Femur (tissue), 1 donor: Measurements from ENCODE around the gene RNF182.
"Not testable (repeated sequence)": the region's sequence is repeated elsewhere in the genome, so short reads cannot be mapped to it uniquely, and the experiment has no call there.

Source experiments
- DNase-seq: peaks from one replicate; pipeline ENCODE4 v3.0.0-alpha.2; 2017

The RNF182 gene

DNA sequence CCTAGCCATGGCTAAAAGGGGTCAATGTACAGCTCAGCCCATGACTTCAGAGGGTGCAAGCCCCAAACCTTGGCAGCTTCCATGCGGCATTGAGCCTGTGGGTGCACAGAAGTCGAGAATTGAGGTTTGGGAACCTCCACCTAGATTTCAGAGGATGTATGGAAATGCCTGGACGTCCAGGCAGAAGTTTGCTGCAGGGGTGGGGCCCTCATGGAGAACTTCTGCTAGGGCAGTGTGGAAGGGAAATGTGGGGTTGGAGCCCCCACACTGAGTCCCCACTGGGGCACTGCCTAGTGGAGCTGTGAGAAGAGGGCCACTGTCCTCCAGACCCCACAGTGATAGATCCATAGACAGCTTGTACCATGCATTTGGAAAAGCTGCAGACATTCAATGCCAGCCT, 47.9 kb downstream of the RNF182 start:
- DNase-seq, result not testable (repeated sequence)

DNA sequence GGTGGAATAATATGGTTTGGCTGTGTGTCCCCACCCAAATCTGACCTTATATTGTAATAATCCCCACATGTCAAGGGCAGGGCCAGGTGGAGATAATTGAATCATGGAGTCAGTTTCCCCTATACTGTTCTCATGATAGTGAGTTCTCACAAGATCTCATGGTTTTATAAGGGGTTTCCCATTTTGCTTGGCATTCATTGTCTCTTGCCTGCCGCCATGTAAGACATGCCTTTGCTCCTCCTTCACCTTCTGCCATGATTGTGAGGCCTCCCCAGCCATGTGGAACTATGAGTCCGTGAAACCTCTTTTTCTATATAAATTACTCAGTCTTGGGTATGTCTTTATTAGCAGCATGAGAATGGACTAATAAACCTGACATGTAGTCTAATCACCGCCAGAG, 48.7 kb downstream of the RNF182 start:
- DNase-seq, result not testable (repeated sequence)

DNA sequence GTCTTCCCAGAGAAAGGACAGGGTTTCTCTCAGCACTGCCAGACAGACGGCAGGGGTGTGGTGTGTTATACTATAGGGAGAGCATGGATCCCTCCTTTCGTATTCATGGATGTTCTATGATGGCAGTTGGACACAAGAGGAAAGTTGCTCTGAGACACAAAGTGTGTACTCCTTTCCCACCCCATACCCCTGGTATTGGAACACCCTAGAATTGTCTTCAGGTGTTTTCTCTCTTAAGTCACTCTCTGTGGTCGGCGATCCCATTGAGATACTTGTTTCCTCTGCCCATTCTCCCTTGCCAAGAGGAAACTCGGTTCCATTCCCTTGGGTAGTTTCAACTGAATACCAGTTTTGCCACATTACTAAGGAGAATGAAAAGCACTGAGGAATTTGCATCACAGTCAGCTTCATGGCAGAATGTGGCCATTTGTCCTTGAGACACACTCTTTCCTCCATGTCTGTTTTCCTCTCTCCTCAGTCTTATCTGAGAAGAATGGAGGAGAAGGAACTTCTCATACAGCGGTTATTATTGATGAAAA, 53.4 kb downstream of the RNF182 start:
- DNase-seq, result no peak

DNA sequence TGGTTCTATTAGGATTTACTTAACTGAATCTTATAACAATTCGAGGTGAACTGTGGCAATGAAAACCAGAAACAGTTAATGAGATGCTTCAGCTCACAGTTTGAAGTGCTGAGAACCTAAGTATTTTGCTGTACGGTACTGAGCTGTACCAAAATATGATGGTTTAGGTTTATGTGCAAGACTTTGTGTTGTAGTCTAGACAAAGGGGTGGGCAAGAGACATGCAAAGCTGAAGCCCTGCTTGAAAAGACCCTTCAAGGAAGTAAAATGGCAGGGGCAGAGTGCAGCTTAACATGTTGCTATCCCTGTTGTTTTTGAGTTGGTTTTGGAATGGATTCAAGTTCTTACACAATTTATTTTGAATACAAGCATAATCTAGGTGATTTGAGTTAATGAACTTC, 54.0 kb downstream of the RNF182 start:
- no peak for DNase-seq

DNA sequence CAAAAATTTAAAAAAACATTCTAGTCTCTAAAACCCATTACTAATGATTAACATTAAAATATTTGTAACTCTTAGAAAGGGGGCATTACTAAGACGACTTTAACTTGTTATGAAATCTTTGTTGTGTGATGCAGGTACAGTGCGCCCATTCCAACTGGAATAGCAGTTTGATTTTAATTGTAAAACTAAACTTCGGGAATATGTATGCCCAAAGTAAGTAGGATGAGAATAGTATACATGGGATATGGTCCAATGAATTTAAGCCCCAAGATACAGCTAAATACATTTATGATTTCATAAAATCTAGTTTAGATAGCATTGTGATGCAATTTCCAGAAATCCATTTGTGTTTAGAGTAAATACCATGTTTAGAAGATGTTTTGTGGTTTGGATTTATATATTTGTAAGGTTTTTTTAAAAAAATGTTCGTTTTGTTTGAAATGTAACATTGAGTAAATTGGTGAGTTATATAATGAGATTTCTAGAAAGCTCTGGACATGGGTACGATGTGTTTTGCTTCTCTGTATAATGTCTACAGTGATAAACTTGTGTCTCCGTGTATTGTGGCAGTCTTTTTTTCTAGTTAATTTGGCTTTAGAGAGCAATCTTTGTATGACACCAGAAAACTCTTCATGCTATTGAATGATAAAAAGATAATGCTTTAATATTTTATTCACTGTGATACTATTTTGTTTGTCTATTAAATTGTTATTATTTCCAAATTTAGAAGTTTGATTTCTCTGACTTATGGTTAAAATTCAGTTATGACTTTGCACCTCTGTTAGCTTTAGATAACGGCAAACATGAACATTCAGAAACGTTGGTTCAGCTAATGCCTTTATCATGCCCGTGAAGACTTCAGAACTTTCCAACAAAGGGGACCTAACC, 54.8 kb downstream of the RNF182 start:
- no peak for DNase-seq

DNA sequence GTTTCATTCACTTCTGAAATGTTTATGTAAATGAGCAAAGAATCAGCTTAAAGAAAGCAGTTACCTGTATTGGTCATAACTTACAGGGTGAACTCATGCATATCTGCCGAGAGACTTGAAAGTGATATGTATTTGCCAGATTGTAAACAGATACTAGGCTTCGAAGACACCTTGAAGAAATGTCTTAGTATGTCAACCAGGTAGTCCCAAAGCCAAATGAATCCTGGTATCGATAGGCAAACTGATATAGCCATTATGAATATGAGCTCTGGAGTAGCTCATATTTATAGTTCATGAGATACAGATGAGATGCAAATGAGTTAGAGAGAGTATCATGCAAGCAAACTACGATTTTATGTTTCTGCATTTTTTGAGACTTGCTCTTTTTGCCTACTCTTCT, 55.8 kb downstream of the RNF182 start:
- no peak for DNase-seq

DNA sequence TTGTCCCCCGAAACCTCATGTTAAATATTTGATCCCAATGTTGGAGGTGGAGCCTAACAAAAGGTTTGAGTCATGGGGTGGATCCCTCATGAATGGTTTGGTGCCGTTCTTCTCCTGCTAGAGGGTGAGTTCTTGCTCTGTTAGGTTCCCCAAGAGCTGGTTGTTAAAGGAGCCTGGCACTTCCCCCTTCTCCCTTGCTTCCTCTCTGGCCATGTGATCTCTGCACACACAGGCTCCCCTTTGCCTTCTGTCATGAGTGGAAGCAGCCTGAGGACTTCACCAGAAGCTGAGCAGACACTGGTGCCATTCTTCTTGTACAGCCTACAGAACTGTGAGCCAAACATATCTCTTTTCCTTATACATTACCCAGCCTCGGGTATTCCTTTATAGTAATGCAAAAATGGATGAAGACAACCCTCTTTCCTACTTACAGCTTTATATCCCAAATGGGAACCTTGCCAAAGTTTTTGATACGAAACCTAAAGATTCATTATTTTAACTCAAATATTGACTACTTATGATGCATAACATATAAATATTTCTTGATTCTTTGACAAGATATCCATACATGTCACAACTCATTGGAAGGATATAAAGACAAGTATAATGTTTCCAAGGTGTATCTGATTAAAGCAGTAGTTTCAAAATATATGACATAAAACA, 61.0 kb downstream of the RNF182 start:
- no peak for DNase-seq

DNA sequence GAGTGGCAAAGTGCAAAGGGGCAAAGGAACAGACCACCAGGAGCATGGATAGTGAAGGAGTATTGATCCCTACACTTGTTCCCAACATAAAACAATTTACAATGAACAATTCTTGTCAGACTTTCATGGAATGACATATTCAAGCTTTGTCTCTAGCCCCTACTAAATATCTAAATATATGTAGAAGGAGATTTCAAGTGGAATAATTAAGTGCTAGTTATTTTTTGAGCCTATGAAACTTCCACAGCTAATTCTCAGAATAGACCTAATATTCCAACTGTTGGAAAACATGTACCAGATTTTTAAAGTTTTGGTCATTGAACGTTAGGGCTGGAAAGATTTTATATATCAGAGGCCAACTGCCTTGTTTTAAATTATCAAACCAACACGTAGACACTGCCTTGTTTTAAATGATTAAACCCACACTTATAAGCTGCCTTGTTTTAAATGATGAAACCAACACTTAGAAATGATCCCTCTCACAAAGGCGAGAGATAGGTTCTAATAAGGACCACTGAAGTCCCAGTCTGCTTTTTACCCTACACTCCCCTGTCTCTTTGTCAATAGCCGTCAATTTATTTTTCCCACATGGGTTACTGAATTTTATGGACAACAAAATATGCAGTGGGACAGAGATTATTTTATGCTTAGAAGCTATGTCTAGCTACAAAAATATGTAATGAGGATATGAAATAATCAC, 62.1 kb downstream of the RNF182 start:
- DNase-seq, result no peak

DNA sequence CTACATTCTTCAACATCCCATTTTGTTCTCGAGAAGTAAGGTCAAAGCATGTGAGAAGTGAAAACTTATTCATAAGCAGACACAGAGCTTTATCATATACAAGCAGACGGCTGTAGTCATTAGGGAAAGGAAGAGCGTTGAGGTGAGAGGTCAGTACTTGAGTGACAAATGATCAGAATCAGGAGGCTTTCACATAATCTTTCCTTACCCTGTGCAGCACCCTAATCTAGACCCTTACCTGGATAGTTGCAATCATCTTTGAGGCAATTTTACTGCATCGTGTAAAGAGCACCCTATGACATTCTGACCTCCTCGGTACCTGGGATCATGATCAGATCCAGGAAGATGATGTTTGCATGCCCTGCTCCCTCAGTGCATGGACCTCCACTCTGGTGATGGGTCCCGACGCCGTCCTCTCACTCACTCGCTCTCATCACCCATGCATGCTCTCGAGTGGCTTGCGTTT, 62.7 kb downstream of the RNF182 start:
- DNase-seq, result no peak

DNA sequence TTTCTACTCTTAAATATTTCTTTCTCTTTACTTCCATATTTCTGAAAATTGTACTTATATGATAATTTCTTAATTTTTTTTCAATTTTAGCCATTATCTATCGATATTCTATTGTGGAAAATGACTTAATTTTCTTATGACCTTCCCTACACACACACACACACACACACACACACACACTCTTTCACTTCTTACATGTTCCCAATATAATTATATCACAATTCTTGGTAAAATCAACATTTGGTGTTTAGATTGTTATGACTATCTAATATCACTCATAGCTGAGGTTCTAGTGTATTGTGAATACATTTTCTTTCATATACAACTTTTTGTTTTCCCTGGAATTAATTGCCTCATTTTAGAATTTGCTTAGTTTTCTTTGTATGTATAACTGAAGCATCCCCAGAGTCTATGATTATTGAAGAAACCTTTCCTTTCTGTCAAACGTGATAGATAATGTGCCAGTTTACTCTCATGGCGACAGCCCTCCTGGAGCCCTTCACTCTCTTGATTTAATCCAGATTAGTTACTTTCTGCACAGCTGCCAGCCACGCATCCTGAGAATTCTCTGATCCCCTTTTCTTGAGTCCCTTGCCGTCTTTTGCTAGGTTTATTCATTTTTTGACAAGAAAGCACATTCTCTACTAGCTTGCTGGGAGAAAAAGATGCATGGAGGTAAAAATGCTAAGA, 63.4 kb downstream of the RNF182 start:
- no peak for DNase-seq

DNA sequence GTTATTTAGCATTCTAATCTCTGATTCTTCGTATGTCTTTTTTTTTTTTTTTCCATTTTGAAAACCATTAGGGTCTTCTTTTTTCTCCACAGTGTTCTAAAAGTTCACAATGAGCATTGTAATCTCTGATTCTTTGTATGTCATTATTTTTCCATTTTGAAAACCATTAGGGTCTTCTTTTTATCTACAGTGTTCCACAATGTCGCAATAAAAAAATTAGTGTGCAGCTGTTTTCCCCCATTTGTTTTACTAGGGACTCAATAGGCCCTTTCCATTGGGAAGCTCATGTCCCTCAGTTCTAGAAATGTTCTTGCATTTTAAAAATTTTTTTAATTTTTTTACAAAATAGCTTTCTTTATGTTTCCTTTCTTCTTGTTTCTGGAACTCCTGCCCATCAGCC, 64.2 kb downstream of the RNF182 start:
- no peak for DNase-seq

DNA sequence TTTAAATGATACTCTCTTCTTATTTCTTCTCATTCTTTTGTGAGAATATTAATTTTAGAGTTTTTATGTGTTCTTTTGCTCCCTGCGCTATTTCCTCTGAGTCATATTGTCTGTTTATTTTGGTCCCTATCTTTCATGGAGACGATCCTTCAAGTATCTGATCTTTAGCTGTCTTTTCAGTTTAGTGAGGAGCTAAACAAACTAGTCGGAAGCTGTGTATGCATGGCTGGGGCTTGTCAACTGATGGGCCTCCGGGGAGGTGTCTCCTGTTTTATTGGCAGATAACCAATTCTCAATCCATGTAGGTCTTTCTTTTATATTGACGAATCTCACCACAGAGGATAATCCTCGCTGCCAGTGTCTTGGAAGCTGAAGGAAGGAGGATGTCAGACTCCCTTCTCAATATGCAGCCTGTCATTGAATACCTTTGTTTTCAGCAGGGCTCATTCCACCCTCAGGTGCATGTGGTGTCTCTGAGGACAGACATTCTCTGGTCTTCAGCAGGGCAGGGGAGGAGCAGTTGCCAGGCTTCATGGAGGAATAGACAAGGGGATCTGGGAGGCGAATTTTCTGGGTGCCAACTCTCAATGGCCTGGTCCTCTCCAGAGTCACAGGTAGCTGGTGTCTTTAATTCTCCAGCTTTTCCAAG, 64.9 kb downstream of the RNF182 start:
- DNase-seq, result no peak

DNA sequence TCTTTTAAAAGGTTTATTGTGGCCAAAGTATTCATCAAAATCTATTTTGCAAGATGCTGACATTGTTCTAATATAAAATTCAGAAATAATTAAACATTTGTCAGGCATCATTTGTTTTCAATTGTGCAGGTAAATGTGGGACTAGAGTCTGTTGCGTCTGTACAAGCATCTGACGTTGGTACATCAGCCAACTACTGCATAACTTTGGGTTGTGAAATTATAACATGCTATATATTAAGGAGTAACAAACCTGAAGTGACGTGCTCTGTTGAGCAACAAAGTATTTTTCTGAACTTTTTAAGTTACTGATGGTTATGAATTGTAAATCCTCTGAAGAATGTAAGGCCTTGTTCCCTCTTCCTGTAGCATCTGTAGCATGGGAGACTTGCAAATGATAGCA, 66.0 kb downstream of the RNF182 start:
- no peak for DNase-seq

DNA sequence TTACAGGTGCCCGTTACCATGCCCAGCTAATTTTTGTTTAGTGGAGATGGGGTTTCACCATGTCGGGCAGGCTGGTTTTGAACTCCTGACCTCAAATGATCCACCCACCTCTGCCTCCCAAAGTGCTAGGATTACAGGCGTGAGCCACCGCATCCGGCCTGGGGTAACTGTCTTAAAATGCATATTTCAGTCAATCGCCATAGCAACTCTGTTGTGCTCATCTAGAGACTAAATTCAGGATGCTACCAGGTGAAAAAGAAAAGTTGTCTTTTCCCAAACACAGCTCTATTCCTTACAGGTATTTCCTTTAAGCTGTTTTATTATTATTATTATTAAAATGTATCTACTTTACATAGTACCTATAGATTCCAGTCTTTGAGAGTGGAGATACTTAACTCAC, 66.6 kb downstream of the RNF182 start:
- DNase-seq, result no peak

DNA sequence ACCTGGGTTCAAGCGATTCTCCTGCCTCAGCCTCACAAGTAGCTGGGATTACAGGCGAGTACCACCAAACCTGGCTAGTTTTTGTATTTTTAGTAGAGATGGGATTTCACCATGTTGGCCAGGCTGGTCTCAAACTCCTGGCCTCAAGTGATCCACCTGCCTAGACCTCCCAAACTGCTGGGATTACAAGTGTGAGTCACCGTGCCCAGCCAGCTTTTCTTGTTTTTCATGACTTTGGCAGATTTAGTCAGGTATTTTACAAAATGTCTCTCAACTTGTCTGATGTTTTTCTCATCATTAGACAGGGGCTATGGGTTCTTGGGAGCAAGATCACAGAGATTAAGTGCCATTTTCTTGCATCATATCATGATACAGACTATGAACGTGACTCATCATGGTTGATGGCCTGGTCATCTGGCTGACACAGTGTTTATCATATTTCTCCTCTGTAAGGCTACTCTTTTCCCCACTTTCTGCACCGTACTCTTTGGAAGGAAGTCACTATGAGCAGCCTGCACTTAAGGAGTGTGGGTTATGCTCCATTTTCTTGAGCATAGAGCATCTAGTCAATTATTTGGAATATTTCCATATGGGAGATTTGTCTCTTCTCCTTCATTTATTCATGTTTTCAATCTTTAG, 67.8 kb downstream of the RNF182 start:
- DNase-seq, result no peak

DNA sequence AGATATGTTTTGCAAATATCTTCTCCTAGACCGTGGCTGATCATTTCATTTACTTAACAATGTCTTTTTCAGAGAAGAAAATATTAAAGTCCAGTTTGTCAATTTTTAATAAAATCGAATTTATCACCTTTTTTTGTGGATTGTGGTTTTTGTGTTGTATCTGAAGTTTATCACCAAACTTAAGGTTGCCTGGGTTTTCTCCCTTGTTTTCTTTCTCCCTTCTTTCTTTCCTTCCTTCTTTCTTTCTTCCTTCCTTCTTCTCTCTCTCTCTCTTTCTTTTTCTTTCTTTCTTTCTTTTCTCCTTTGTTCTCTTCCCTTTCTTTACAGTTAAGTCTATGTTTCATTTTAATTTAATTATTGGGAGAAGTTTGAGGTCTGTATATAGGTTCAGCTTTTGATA, 68.7 kb downstream of the RNF182 start:
- no peak for DNase-seq

DNA sequence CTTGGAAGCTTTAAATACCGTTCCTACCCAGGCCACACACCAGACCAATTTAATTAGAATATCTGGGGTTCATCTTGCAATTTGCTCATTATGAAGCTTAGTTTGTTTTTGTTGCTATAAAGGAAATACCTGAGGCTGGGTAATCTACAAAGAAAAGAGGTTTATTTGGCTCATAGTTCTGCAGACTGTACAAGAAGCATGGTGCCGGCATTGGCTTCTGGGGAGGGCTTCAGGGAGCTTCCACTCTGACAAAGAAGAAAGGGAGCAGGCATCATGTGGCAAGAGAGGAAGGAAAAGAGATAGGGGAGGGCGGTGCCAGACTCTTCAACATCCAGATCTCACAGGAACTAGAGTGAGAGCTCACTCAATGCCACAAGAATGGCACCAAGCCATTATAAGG, 73.6 kb downstream of the RNF182 start:
- no peak for DNase-seq

DNA sequence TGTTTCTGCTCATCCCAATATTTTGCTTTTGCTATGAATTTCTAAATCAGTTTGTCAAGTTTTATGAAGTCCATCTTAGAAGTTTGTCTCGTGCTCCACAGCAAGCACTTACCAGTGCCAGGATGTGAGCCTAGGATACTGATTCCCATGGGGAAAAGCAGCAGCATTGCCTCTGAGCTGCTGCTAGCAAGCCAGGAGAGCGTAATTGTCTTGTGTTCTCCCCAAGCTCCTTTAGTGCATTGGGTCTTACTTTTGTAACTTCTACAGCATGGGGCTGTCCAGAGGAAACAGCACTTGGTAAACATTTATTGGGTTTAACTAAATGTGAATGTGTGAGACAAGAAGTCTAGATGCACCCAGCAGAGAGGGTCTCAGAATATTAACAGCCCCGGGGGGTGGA, 76.1 kb downstream of the RNF182 start:
- no peak for DNase-seq

DNA sequence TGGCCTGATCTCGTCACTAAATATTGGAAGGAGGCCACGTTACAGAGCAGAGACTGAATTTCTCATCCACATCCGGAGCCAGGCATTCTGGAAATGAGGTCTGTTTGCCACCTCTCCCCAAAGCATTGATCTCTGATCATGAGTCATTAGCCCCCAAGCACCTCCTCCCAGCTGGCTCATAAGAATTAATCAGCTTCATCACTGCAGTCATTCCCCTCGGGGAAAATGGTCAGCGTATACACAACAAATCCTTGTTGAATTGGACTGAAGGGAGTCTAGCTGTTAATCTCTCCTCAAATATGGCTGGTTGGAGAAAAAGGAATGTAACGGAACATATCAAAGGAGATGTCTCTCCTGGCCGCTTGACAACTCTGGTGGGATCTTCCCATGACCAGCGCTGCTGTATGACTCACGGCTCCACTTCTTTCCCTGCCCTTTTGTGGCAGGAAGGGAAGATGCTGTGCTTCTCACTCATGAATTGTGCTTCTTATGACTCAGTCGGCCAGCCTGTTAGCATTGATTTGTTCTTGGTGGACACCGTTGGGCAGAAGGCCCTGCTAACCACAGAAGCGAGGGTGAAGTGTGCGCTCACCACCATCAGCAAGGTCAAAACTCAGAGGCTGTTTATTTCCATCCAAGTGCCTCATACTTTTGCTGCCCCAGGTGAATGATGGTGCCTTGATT, 76.7 kb downstream of the RNF182 start:
- DNase-seq, result no peak

DNA sequence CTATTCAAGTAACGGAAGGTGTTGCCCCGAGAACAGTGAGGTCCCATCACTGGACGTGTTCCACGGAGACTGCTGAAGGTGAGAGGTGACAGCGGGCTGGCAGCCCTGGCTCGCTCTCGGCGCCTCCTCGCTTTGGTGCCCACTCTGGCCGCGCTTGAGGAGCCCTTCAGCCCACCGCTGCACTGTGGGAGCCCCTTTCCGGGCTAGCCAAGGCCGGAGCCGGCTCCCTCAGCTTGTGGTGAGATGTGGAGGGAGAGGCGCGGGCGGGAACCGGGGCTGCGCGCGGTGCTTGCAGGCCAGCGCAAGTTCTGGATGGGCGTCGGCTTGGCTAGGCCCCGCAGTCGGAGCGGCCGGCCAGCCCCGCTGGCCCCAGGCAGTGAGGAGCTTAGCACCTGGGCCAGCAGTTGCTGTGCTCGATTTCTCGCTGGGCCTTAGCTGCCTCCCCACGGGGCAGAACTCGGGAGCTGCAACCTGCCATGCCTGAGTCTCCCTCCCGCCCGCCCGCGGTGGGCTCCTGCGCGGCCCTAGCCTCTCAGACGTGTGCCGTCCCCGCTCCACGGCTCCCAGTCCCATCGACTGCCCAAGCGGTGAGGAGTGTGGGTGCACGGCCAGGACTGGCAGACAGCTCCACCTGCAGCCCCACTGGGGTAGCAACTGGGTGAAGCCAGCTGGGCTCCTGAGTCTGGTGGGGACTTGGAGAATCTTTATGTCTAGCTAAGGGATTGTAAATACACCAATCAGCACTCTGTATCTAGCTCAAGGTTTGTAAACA, 77.6 kb downstream of the RNF182 start:
- DNase-seq, result no peak
